Stimulated activated memory B cell treated with anti-CD40 and anti-IgM and Interleukin-4, amounts not matched to agents 10 μg/mL and 1 μg/mL and 100 μg/mL, for 72 hours (primary cell): Measurements from ENCODE around the gene SFXN2.
A peak's percentile ranks its signal among the peaks of the same experiment; 100 is the strongest.
"Not testable (repeated sequence)": the region's sequence is repeated elsewhere in the genome, so short reads cannot be mapped to it uniquely, and the experiment has no call there.

Source experiments
- ATAC-seq: fragments of 150-1000 bp; cut with Tn5 transposase; 2 replicates; pipeline ENCODE4 v1.10.0; 2021
- H3K27ac Mint-ChIP-seq: one replicate; pipeline ENCODE4 v1.8.0; 2022; ENCODE audit warnings: mild to moderate bottlenecking, mixed read lengths
- H3K27me3 Mint-ChIP-seq: one replicate; pipeline ENCODE4 v1.8.0; 2022; ENCODE audit warnings: mixed read lengths
- H3K36me3 Mint-ChIP-seq: one replicate; pipeline ENCODE4 v1.8.0; 2022; ENCODE audit warnings: mixed read lengths
- H3K4me1 Mint-ChIP-seq: one replicate; pipeline ENCODE4 v1.8.0; 2022; ENCODE audit warnings: mixed read lengths
- H3K4me3 Mint-ChIP-seq: one replicate; pipeline ENCODE4 v1.8.0; 2022; ENCODE audit warnings: mild to moderate bottlenecking, moderate library complexity, mixed read lengths
- H3K9me3 Mint-ChIP-seq: one replicate; pipeline ENCODE4 v1.8.0; 2022; ENCODE audit warnings: mixed read lengths

Gene SFXN2

DNA sequence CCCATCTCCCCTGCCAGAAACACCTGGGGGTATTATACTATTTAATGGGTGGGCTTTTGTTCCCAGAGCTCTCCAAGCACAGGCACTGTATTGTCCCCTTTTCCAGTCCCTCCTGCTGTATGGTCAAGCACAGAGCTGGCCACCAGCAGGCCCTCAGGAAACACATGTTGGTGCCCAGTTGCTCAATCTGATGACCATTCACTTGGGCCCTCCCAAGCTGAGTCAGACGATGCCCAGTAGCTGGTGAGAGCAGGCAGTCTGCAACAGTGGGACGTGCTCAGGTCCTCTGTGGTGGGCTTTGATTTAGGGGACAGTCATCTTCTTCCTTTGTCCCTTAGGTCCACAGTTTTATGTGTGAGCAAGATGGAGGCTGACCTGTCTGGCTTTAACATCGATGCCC, 11.8 kb downstream of the SFXN2 start:
- Mint-ChIP-seq H3K4me3 (no peak overlapping the region), H3K27ac (no peak overlapping the region), H3K9me3 (no peaks in the 10 kb centered on the region), H3K4me1 (peaks cover 5% of the 10 kb centered on the region), H3K27me3 (no peaks in the 10 kb centered on the region), H3K36me3 (peaks cover 44% of the 10 kb centered on the region)
- ATAC-seq: no peak

DNA sequence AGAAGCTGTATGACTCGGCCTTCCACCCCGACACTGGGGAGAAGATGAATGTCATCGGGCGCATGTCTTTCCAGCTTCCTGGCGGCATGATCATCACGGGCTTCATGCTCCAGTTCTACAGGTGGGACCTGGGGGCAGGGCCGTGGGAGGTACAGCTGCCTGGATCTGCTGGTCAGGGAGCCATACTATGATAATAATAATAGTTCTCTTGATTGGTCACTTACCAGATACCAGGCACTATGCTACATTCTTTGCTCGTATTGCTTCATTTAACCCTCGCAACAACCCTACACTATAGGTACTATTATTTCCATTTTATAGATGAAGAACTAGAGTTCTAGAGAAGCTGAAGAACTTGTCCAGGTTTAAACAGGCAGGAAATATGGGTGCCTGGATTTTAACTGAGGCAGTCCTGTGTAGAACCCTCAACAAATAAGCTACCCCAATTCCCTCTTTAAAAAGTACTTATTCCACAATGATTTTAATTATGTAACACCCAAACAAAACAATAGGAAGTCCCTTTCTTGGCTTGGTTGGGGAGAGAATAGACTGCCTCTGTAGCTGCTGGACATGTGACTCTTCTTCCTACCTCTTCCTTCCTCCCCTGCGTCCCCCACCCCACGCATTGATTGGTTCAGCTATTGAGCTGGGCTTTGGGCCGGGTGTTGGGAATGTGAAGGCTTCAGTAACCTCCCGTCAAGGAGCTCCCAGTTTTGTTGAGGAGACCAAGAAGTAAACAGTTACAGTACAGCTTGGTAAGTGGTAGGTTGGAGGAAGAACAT, 12.8 kb downstream of the SFXN2 start:
- no peak for ATAC-seq
- Mint-ChIP-seq H3K27me3 (no peaks in the 10 kb centered on the region), H3K36me3 (peaks cover 39% of the 10 kb centered on the region), H3K4me1 (no peaks in the 10 kb centered on the region), H3K27ac (no peak overlapping the region), H3K4me3 (no peak overlapping the region), H3K9me3 (no peaks in the 10 kb centered on the region)

DNA sequence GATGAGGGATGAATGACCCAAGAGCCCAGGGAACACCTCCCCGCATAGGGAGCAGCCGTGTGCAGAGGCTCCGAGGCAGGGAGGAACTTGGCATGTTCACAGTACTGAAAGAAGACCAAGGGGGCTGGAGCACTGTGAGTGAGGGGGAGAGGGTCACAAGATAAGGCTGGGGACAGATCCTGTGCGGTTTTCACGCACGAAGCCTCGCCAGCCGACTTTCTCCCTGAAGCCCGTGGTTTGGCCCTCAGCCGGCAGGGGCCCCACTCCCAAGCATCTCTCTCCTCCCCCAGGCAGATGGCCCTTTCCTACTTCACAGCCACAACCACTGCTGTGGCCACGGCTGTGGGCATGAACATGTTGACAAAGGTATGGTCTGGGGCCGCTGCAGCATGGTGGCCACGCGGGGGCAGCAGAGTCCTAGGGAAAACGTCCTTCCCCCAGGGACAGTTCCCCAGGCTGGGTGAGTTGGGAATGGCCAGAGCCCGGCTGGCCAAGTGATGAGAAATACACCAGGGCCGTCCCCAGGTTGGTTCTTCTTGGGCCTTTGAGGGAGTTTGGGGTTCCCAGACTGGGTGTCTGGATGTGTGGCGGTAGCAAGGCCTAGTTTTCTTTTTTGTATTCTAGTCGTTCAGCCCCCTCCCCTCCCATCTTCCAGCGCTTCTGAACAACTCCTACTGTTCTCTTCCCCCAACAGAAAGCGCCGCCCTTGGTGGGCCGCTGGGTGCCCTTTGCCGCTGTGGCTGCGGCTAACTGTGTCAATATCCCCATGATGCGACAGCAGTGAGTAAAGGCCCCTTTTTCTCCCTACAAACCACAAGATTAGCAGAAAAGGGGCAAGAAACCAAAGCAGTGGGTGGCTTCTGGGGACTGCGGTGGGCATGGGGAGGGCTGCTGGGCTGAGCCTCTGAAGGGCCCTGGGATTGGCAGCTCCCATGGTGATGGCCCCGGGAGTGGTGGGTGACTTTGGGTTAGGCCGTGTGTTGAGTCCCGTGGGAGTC, 14.9 kb downstream of the SFXN2 start:
- Mint-ChIP-seq H3K4me1 (no peaks in the 10 kb centered on the region), H3K36me3 (peaks cover 44% of the 10 kb centered on the region), H3K9me3 (no peaks in the 10 kb centered on the region), H3K4me3 (no peak overlapping the region), H3K27ac (no peak overlapping the region), H3K27me3 (no peaks in the 10 kb centered on the region)
- peak; percentile 74 for ATAC-seq

DNA sequence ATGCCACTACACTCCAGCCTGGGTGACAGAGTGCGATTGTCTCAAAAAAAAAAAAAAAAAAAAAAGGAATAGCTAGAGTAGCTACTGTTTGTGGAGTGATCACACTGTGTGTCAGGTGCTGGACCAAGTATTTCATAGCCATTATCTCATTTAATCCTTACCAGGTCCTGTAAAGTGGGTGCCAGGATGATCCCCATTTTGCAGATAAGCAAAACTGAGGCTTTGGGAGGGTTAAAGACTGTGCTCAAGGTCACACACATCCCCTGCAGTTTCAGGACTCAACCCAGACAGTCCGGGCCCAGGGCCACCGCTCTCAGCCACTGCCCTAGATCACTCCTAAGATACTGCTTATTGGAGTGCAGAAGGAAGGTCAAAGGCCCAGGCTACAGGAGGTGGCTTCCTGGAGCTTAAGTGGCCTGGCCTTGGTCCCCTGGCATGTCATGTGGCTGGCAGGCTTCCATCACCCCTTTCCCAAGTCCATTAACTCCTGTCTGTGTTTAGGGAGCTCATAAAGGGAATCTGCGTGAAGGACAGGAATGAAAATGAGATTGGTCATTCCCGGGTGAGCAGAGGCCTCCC, 16.9 kb downstream of the SFXN2 start:
- ATAC-seq: no peak
- H3K4me1 Mint-ChIP-seq: no peaks in the 10 kb centered on the region
- peaks cover 46% of the 10 kb centered on the region for H3K36me3 Mint-ChIP-seq
- no peak overlapping the region for H3K4me3 Mint-ChIP-seq
- H3K27ac Mint-ChIP-seq: no peak overlapping the region
- H3K27me3 Mint-ChIP-seq: no peaks in the 10 kb centered on the region
- no peaks in the 10 kb centered on the region for H3K9me3 Mint-ChIP-seq

DNA sequence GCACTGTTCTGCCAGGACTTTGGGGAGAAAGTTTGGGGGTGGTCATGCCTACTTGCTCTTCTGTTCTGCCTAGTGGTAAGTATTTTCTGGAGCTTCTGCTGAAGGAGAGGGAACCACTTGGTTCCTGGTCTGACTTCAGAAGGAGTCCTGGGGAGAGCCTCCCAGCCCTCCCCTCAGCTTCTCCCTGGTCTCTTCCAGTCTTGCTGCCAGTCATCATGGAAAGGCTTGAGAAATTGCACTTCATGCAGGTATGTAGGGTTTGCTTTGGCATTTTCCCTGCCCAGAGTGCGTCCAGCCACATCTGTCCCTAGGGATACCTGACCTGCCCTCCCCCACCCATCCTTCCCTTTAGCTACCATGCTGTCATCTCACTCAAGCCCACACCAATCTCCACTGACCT, 18.2 kb downstream of the SFXN2 start:
- Mint-ChIP-seq H3K4me3 (no peak overlapping the region), H3K4me1 (no peaks in the 10 kb centered on the region), H3K27ac (no peak overlapping the region), H3K36me3 (peaks cover 42% of the 10 kb centered on the region), H3K9me3 (no peaks in the 10 kb centered on the region), H3K27me3 (no peaks in the 10 kb centered on the region)
- ATAC-seq: no peak

DNA sequence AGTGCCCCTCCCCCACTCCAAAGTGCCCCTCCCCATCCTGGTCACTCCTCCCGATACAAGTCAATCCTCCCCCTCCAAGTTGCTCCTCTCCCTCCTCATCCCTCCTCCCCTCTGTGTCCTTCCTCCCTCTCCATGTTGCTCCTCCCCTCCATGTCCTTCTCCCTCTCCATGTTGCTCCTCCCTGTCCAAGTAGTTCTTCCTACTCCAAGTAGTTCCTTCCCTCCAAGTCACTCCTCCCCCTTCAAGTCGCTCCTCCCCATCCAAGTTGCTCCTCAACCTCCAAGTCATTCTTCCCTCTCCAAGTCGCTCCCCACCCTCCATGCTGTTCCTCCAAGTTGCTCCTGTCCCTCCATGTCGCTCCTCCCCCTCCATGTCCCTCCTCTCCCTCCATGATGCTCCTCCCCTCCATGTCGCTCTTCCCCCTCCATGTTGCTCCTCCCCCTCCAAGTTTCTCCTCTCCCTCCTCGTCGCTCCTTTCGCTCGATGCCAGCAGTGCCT, 20.7 kb downstream of the SFXN2 start:
- Mint-ChIP-seq H3K36me3 (peaks cover 39% of the 10 kb centered on the region), H3K27me3 (no peaks in the 10 kb centered on the region), H3K9me3 (no peaks in the 10 kb centered on the region), H3K27ac (no peak overlapping the region), H3K4me1 (no peaks in the 10 kb centered on the region), H3K4me3 (no peak overlapping the region)
- ATAC-seq: no peak

DNA sequence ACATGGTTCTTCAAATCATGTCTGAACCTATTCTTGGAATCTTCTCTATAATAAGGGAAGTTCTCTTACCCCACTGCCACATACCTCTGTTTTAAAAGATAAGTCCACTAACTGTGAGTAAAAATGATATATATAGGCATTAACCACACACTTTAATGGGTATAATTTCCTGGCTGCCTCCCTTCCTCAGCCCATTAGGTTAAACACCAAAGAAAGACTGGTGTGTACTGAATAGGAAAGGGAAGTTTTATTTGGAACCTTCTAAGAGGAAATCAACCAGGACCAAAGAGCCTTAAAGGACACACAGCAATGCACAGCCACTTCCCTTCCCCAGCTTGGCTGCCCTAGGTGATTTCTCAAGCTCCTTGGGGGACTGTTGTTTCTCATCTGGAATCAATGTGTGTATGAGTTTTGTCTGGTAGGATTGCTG, 24.3 kb downstream of the SFXN2 start:
- peaks cover 5% of the 10 kb centered on the region for H3K9me3 Mint-ChIP-seq
- no peak overlapping the region for H3K4me3 Mint-ChIP-seq
- H3K27me3 Mint-ChIP-seq: no peaks in the 10 kb centered on the region
- peak overlapping the region; percentile 31 for H3K27ac Mint-ChIP-seq
- no peak for ATAC-seq
- peaks cover 30% of the 10 kb centered on the region for H3K36me3 Mint-ChIP-seq
- peaks cover 7% of the 10 kb centered on the region for H3K4me1 Mint-ChIP-seq

DNA sequence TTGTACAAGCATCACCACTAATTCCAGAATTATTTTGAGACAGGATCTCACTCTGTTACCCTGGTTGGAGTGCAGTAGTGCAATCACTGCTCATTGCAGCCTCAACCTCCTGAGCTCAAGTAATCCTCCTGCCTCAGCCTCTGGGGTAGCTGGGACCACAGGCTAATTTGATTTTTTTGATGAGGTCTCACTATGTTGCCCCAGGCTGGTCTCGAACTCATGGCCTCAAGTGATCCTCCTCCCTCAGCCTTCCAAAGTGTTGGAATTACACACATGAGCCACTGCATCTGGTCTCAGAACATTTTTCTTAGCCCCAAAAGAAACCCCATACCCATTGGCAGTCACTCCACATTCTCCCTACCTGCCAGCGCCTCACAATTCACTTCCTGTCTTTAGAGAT, 25.8 kb downstream of the SFXN2 start:
- H3K27ac Mint-ChIP-seq: no peak overlapping the region

DNA sequence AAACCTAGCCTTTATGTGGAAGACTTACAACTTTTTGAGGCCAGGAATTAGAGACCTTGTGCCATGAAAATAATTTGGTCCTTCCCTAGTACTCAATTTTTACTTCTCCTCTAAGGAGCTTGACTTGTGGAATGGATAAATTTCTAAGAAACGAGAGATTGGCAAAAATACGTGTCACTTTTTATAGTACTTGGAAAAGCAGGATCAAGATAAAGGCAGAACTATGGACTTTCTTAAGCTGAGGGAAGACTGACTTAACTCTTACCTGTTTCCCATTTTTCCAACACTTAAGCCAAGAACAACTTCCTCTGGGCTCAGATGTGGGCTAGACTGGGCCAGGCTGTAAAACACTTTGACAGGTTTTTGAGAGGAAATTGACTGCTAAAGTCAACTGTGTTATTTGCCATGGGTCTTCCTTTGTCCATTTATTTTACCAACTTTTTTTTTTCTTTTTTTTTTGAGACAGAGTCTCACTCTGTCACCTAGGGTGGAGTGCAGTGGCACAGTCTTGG, 27.3 kb downstream of the SFXN2 start:
- peaks cover 34% of the 10 kb centered on the region for H3K4me1 Mint-ChIP-seq
- peaks cover 5% of the 10 kb centered on the region for H3K9me3 Mint-ChIP-seq
- no peak overlapping the region for H3K27ac Mint-ChIP-seq
- H3K36me3 Mint-ChIP-seq: peaks cover 11% of the 10 kb centered on the region
- no peak overlapping the region for H3K4me3 Mint-ChIP-seq
- H3K27me3 Mint-ChIP-seq: no peaks in the 10 kb centered on the region
- ATAC-seq: no peak

More for the DNA sequence above, 25.8 kb downstream of the SFXN2 start:
- H3K4me3 Mint-ChIP-seq: no peak overlapping the region
- peaks cover 5% of the 10 kb centered on the region for H3K9me3 Mint-ChIP-seq
- H3K4me1 Mint-ChIP-seq: peaks cover 18% of the 10 kb centered on the region
- no peak for ATAC-seq
- no peaks in the 10 kb centered on the region for H3K27me3 Mint-ChIP-seq
- peaks cover 20% of the 10 kb centered on the region for H3K36me3 Mint-ChIP-seq

DNA sequence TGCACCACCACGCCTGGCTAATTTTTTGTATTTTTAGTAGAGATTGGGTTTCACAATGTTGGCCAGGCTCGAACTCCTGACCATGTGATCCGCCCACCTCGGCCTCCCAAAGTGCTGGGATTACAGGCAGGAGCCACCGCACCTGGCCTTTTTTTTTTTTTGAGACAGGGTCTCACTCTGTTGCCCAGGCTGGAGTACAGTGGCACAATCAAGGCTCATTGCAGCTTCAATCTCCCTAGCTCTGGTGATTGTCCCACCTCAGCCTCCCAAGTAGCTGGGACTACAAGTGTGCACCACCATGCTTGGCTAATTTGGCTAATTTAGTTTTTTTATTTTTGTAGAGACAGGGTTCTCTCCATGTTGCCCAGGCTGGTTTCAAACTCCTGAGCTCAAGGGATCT, 27.9 kb downstream of the SFXN2 start:
- H3K27ac Mint-ChIP-seq: peak overlapping the region; percentile 87
- ATAC-seq, H3K4me3 Mint-ChIP-seq: not testable (repeated sequence)

DNA sequence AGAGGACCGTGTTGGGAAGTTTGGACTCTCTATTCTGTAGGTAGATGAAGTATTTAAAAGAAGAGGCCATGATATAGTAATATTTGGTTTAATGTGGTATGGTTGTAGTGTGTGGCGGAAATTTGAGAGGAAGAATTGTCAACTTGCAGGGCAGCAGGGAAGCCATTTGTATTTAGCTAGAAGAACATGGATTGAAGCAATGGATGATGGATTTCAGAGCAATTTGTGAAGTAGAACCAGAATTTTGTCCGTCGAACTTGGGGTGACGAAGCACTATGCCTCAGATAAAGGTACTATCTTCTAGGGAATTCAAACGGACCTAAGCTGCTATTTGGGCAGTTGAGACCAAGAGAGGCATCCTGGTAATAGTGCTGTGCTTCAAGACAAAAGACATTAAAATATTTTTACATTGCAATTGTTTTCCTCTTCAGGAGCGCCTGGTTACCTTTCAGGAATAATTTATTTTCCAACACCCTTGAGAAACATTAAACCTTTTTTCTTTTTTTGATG, 28.7 kb downstream of the SFXN2 start:
- H3K36me3 Mint-ChIP-seq: peaks cover 2% of the 10 kb centered on the region
- H3K4me3 Mint-ChIP-seq: peak overlapping the region; percentile 91
- H3K27me3 Mint-ChIP-seq: no peaks in the 10 kb centered on the region
- H3K27ac Mint-ChIP-seq: peak overlapping the region; percentile 87
- peaks cover 35% of the 10 kb centered on the region for H3K4me1 Mint-ChIP-seq
- H3K9me3 Mint-ChIP-seq: peaks cover 5% of the 10 kb centered on the region
- ATAC-seq: no peak

More for the DNA sequence above, 27.9 kb downstream of the SFXN2 start:
- H3K4me1 Mint-ChIP-seq: peaks cover 34% of the 10 kb centered on the region
- H3K27me3 Mint-ChIP-seq, H3K9me3 Mint-ChIP-seq, H3K36me3 Mint-ChIP-seq: not testable (repeated sequence)

DNA sequence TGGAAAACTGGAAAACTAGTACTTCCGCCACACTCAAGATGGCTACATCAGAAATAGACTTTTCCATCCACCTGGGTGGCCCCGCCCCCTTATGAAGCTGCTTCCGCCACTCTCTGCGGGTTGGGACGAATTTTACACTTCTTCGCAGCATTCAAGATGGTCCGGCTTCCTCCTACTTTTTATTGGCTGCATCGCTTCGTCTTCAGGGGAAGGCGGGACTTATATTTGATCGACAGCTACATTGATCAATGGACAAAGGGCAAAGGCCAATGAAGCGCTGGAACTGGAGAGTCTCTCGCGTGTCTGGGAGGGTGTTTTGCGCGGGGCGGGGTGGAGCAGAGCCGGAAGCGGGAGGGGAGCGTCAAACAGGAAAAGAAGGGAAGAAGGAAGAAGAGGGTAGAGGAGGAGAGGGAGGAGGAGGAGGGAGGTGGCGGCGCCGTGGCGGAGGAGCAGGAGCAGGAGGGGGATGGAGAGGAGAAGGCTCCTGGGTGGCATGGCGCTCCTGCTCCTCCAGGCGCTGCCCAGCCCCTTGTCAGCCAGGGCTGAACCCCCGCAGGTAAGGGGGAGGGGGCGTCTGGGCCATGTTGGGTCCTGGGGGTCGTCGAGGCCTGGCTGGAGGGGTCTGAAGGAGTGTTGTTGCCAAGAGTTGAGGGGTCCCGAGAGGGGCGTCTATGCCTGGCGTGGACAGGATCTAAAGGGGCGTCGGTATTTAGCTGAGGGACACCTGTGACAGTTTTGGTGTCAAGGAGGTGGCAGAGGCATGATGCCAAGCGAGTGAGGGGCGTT, 29.3 kb downstream of the SFXN2 start, which contains the start of gene WBP1L:
Gene WBP1L, plus strand, starts transcription at position 361 of the 786 bp plus-strand sequence. Its CDS starts 106 bp downstream, at position 467.
- ATAC-seq: peak; percentile 99
- Mint-ChIP-seq H3K27me3 (no peaks in the 10 kb centered on the region), H3K4me3 (peak within 1 kb of the TSS; percentile 91), H3K4me1 (peaks cover 42% of the 10 kb centered on the region), H3K9me3 (peaks cover 5% of the 10 kb centered on the region), H3K27ac (peak within 1 kb of the TSS; percentile 87), H3K36me3 (peaks cover 9% of the 10 kb centered on the region)

DNA sequence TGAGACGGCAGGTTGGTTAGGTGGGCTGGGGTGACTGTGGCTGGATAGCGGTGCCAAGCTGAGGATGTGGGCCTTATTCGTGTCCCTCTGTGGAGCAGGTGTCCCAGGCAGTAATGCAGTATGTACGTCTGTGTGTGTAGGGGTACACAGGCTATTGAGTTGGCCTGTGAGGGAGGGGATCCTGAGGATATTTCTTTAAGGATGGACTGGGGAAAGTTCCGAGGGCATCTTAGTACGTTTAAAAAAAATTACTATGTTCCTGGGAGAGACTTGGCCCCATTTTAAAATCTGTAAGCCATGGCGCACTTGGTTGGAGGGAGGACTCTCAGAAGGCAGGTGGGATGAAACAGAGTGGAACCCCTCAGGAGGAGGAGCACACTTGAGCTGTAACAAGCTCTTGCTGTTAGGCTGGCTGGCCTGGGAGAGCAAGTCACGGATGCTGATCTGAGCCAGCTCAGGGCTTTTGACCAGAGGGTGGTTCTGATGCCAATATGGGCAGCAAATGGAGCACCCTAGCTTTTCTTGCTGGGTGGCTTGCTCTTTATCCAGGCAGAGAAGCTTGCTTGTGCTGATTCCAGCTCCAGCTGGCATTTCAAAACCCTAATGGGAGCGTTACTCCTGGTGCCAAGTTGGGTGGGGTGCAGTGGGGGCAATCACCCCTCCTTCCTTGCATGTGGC, 30.1 kb downstream of the SFXN2 start:
- peaks cover 5% of the 10 kb centered on the region for H3K9me3 Mint-ChIP-seq
- H3K36me3 Mint-ChIP-seq: peaks cover 11% of the 10 kb centered on the region
- H3K27ac Mint-ChIP-seq: peak overlapping the region; percentile 87
- peaks cover 44% of the 10 kb centered on the region for H3K4me1 Mint-ChIP-seq
- no peaks in the 10 kb centered on the region for H3K27me3 Mint-ChIP-seq
- H3K4me3 Mint-ChIP-seq: peak overlapping the region; percentile 91
- peak; percentile 10 for ATAC-seq
